NCI-H1694 treated with DMSO at 0.1 percent for 48 hours (cell line): ENCODE measurements around the gene GARIN3.

ENCODE experiments used
- DNase-seq: peaks from one replicate; lab custom pipeline; 2025; lab: John Stamatoyannopoulos, UW

Gene GARIN3

GRCh38 chr5:157143127-157143971, 22.7 kb downstream of the GARIN3 start:
- peak; percentile 54 for DNase-seq

GRCh38 chr5:157142317-157143126, 23.5 kb downstream of the GARIN3 start, which contains the start of gene MED7:
Gene MED7 (minus strand): TSS chr5:157142865. CDS start chr5:157139431, 3,434 bp downstream.
- peak; percentile 97 for DNase-seq

- DNase-seq: no peak
Measured at GRCh38 chr5:157137691-157138090, 28.4 kb downstream of the GARIN3 start.

- DNase-seq: no peak
Measured at GRCh38 chr5:157132281-157132612, 33.8 kb downstream of the GARIN3 start.

GRCh38 chr5:157130925-157131324, 35.1 kb downstream of the GARIN3 start:
- DNase-seq: no peak

GRCh38 chr5:157121709-157122108, 44.4 kb downstream of the GARIN3 start:
- DNase-seq: no peak

- DNase-seq: no peak
Measured at GRCh38 chr5:157120102-157120501, 46.0 kb downstream of the GARIN3 start.

- no peak for DNase-seq
Measured at GRCh38 chr5:157116483-157116954, 49.5 kb downstream of the GARIN3 start.

GRCh38 chr5:157115502-157115901, 50.6 kb downstream of the GARIN3 start:
- DNase-seq: no peak

- no peak for DNase-seq
Measured at GRCh38 chr5:157115012-157115411, 51.1 kb downstream of the GARIN3 start.

GRCh38 chr5:157113002-157113401, 53.1 kb downstream of the GARIN3 start:
- no peak for DNase-seq
